ENCODE results near the gene CHMP1B.

DNA sequence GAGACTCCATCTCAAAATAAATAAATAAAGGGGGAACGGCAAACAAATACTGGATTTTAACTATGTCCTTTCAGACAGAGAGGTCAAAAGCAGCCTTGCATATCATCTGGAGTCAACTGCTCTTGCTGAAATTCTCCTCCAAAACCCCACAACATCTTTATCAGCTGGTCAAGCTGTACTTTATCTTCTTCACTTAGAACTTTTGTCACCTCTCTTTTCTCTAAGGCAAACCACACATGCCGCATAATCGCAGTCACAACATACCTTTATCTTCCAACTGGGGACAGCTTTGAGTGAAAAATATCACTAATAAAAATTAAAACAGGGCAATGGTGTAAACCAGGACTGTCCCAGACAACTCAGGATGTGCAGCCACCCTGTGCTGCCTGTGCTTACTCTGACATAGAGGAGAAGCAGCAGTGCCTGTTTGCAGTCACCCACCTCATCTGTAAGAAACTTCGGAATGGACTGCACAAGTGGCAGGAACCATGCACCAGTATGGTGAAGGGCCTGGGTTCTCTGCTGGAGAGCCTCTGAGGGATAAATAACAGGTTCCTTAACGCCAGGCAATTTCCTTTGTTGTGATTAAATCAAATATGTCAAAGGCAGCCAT, 50.7 kb downstream of the CHMP1B start:
- TF ChIP-seq, protein P1, sequence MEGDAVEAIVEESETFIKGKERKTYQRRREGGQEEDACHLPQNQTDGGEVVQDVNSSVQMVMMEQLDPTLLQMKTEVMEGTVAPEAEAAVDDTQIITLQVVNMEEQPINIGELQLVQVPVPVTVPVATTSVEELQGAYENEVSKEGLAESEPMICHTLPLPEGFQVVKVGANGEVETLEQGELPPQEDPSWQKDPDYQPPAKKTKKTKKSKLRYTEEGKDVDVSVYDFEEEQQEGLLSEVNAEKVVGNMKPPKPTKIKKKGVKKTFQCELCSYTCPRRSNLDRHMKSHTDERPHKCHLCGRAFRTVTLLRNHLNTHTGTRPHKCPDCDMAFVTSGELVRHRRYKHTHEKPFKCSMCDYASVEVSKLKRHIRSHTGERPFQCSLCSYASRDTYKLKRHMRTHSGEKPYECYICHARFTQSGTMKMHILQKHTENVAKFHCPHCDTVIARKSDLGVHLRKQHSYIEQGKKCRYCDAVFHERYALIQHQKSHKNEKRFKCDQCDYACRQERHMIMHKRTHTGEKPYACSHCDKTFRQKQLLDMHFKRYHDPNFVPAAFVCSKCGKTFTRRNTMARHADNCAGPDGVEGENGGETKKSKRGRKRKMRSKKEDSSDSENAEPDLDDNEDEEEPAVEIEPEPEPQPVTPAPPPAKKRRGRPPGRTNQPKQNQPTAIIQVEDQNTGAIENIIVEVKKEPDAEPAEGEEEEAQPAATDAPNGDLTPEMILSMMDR (IDR thresholded peaks at IDR 0.05), result no peak
- no peak for TF ChIP-seq POLR2A (IDR thresholded peaks at IDR 0.05)
